Right cardiac atrium (tissue), 5 donors: ENCODE data around the gene SLC16A8. TPM values are rescaled to one million over a fixed set of nuclear protein-coding genes. Genes with fewer than 3 reads are reported as not detected.

Source experiments
- ATAC-seq, 2 donors: fragments of 200-7000 bp; cut with Tn5 transposase; one replicate each; pipeline versions ENCODE4 v1.8.0 to v1.9.1; 2020; ENCODE audit warnings: moderate library complexity in 2 of 2, mild to moderate bottlenecking in 1 of 2
- DNase-seq, 3 donors: peaks; one replicate each; pipeline ENCODE4 v3.0.0-alpha.2; 2020
- H3K27ac ChIP-seq: one replicate; pipeline ENCODE4 v1.5.1; 2013; ENCODE audit warnings: mild to moderate bottlenecking, low read length, control low read depth, moderate library complexity
- H3K27me3 ChIP-seq: one replicate; pipeline ENCODE4 v1.6.1; 2013; ENCODE audit not compliant: control insufficient read depth, insufficient read depth
- H3K4me1 ChIP-seq: one replicate; pipeline ENCODE4 v1.6.1; 2013; ENCODE audit warnings: low read length; ENCODE audit not compliant: control insufficient read depth, insufficient read depth
- H3K4me3 ChIP-seq: one replicate; pipeline ENCODE4 v1.5.1; 2013; ENCODE audit warnings: low read length, control low read depth
- H3K9me3 ChIP-seq: one replicate; pipeline ENCODE4 v1.6.1; 2013; ENCODE audit warnings: low read length; ENCODE audit not compliant: control insufficient read depth
- WGBS: extraction: QIAGEN DNeasy Blood & Tissue Kit; methylation state at CpG from one replicate; pipeline ENCODE4 v1.1.7; 2013; 5-methylcytosine and 5-hydroxymethylcytosine counted together
- intact Hi-C, 4 donors: fragments of 100-400 bp; cut with DNase I; formaldehyde crosslinking; loops; one replicate each; pipeline versions ENCODE4 v1.11.0 to v1.14.0; 2022 to 2023
- polyA plus RNA-seq: library from polyadenylated mRNA; stranded (reverse); fragments of 200-250 nt; gene quantifications from one replicate; pipeline ENCODE4 v1.2.3, GENCODE V29; 2013
- total RNA-seq, 4 donors: library from RNA; stranded (reverse); fragmentation: NEBNext Ultra II Directional; extraction: Animal tissue kit (Norgen Biotek cat#: 25700); gene quantifications; one replicate each; pipeline ENCODE4 v1.2.1, GENCODE V29; 2021
- donor health status: healthy with polysubstance abuse.
- donor health status: DM: no; HTN: yes; CAD: no.
- donor health status: DM: no; HTN: no; CAD: no.
- donor health status: DM: no; HTN: yes; CAD: no; lungs with severe emphysema.
- donor health status: DM: yes; HTN: yes; CAD: no.

The SLC16A8 gene
- total and polyA plus RNA-seq, 5 donors = 0.41 to 0.68 (median 0.60) TPM; not detected in 1

GRCh38 chr22:38077595-38077994 lies 6.4 kb downstream of the SLC16A8 start:
- peak in 1 of 3 donors; percentile 45 for DNase-seq
- Histone ChIP-seq H3K4me3 (no peak overlapping the region), H3K27me3 (no peaks in the 10 kb centered on the region)

GRCh38 chr22:38077096-38077495 lies 6.9 kb downstream of the SLC16A8 start:
- 86% methylated on average over 12 of the region's 12 CpGs for WGBS
- peak in 1 of 3 donors; percentile 25 for DNase-seq
- intact Hi-C loops = no loop called here

More at GRCh38 chr22:38077595-38077994, 6.4 kb downstream of the SLC16A8 start:
- intact Hi-C loops = no loop called here
- 75% methylated on average over 14 of the region's 14 CpGs for WGBS
- no peak for ATAC-seq
- no peaks in the 10 kb centered on the region for H3K9me3 ChIP-seq
- peaks cover 2% of the 10 kb centered on the region for H3K4me1 ChIP-seq
- H3K27ac ChIP-seq = no peak overlapping the region

GRCh38 chr22:38075961-38076360 lies 8.0 kb downstream of the SLC16A8 start:
- intact Hi-C loops = no loop called here
- peak in 1 of 3 donors; percentile 49 for DNase-seq
- 81% methylated on average over 13 of the region's 13 CpGs for WGBS

More at GRCh38 chr22:38077096-38077495, 6.9 kb downstream of the SLC16A8 start:
- Histone ChIP-seq H3K27ac (no peak overlapping the region), H3K27me3 (no peaks in the 10 kb centered on the region), H3K4me3 (no peak overlapping the region), H3K9me3 (no peaks in the 10 kb centered on the region), H3K4me1 (peaks cover 2% of the 10 kb centered on the region)
- no peak for ATAC-seq

GRCh38 chr22:38075105-38075825 lies 8.7 kb downstream of the SLC16A8 start:
- Histone ChIP-seq H3K27ac (no peak overlapping the region), H3K4me3 (no peak overlapping the region), H3K4me1 (peaks cover 5% of the 10 kb centered on the region), H3K9me3 (no peaks in the 10 kb centered on the region), H3K27me3 (no peaks in the 10 kb centered on the region)
- ATAC-seq = no peak
- DNase-seq = no peak
- 89% methylated on average over 32 of the region's 32 CpGs for WGBS
- intact Hi-C loops = no loop called here

More at GRCh38 chr22:38075961-38076360, 8.0 kb downstream of the SLC16A8 start:
- Histone ChIP-seq H3K4me1 (peaks cover 2% of the 10 kb centered on the region), H3K9me3 (no peaks in the 10 kb centered on the region), H3K27ac (no peak overlapping the region), H3K27me3 (no peaks in the 10 kb centered on the region), H3K4me3 (no peak overlapping the region)
- ATAC-seq = no peak

- intact Hi-C loops = no loop called here
- DNase-seq (peak in 1 of 3 donors; percentile 67), ATAC-seq (no peak)
- Histone ChIP-seq H3K4me3 (no peak overlapping the region), H3K27me3 (no peaks in the 10 kb centered on the region), H3K27ac (no peak overlapping the region), H3K4me1 (peaks cover 10% of the 10 kb centered on the region), H3K9me3 (no peaks in the 10 kb centered on the region)
- WGBS = 85% methylated on average over 47 of the region's 47 CpGs
Measured at GRCh38 chr22:38074181-38075104, 9.5 kb downstream of the SLC16A8 start.

GRCh38 chr22:38073150-38074130 lies 10.5 kb downstream of the SLC16A8 start:
- peaks cover 10% of the 10 kb centered on the region for H3K4me1 ChIP-seq
- 95% methylated on average over 28 of the region's 28 CpGs for WGBS
- H3K9me3 ChIP-seq = no peaks in the 10 kb centered on the region
- ATAC-seq = no peak
- no peaks in the 10 kb centered on the region for H3K27me3 ChIP-seq
- no peak overlapping the region for H3K4me3 ChIP-seq
- intact Hi-C loops = no loop called here
- DNase-seq = no peak
- no peak overlapping the region for H3K27ac ChIP-seq

GRCh38 chr22:38072322-38073149 lies 11.4 kb downstream of the SLC16A8 start:
- DNase-seq (no peak), ATAC-seq (no peak)
- peaks cover 10% of the 10 kb centered on the region for H3K4me1 ChIP-seq
- intact Hi-C loops = no loop called here
- 93% methylated on average over 25 of the region's 25 CpGs for WGBS
- no peaks in the 10 kb centered on the region for H3K9me3 ChIP-seq
- H3K27ac ChIP-seq = no peak overlapping the region
- H3K4me3 ChIP-seq = no peak overlapping the region
- H3K27me3 ChIP-seq = no peaks in the 10 kb centered on the region

- intact Hi-C loops = no loop called here
- Histone ChIP-seq H3K27me3 (no peaks in the 10 kb centered on the region), H3K9me3 (no peaks in the 10 kb centered on the region), H3K4me1 (peaks cover 10% of the 10 kb centered on the region), H3K4me3 (no peak overlapping the region), H3K27ac (no peak overlapping the region)
- ATAC-seq (no peak), DNase-seq (no peak)
- 93% methylated on average over 22 of the region's 22 CpGs for WGBS
Measured at GRCh38 chr22:38071421-38072321, 12.3 kb downstream of the SLC16A8 start.

GRCh38 chr22:38070250-38070921 lies 13.6 kb downstream of the SLC16A8 start:
- peak overlapping the region; percentile 88 for H3K27ac ChIP-seq
- WGBS = 82% methylated on average over 11 of the region's 11 CpGs
- no peaks in the 10 kb centered on the region for H3K9me3 ChIP-seq
- peaks cover 10% of the 10 kb centered on the region for H3K4me1 ChIP-seq
- intact Hi-C loops = no loop called here
- no peak for ATAC-seq
- H3K27me3 ChIP-seq = no peaks in the 10 kb centered on the region
- DNase-seq = no peak
- H3K4me3 ChIP-seq = no peak overlapping the region
